HCT116 (cell line): ENCODE results near the gene TDRD15. TPM values are rescaled to one million over a fixed set of nuclear protein-coding genes. Genes with fewer than 3 reads are reported as not detected.
"Not testable (repeated sequence)": the region's sequence is repeated elsewhere in the genome, so short reads cannot be mapped to it uniquely, and the experiment has no call there.

Source experiments
- ATAC-seq: fragments of 200-7000 bp; cut with Tn5 transposase; 2 replicates; pipeline ENCODE4 v1.9.1; 2020; ENCODE audit warnings: mild to moderate bottlenecking, moderate library complexity
- BruUV-seq: library from RNA; stranded (reverse); fragments of 400-500 nt; replicated peaks from 2 replicates; lab custom pipeline; 2021; lab: Mats Ljungman, UMichigan
- CTCF ChIA-PET: fragments of 300-600 bp; sonication (Branson Sonifier 250); formaldehyde crosslinking; loops from one replicate; lab custom pipeline; 2021; ENCODE audit warnings: antibody characterized with exemption; lab: Charles Lee
- POLR2A ChIA-PET: fragments of 300-600, 350-600 bp; sonication (Branson Sonifier 250); formaldehyde crosslinking; loops from one replicate; lab custom pipeline; 2021; ENCODE audit warnings: antibody characterized with exemption; lab: Charles Lee
- RAD21 ChIA-PET, 2 experiments: fragments of 300-600 bp; sonication (Branson Sonifier 250); formaldehyde crosslinking; loops; one replicate each; lab custom pipeline; 2023; ENCODE audit warnings: low total read pairs in 2 of 2; ENCODE audit not compliant: uncharacterized antibody in 2 of 2, unreplicated experiment in 2 of 2, low non-redundant PET in 1 of 2; lab: Charles Lee
- DNase-seq: peaks from one replicate; pipeline ENCODE4 v3.0.0-alpha.2; 2010; ENCODE audit warnings: low read depth, low spot score
- H2AFZ ChIP-seq: fragments of 200-600 bp; shearing (Covaris generic), sonication (generic); 2 replicates; pipeline ENCODE4 v1.6.1; 2017; ENCODE audit warnings: low read depth, mixed run types, mixed read lengths, antibody characterized with exemption, low read length; ENCODE audit not compliant: poor library complexity, severe bottlenecking
- H3K27ac ChIP-seq: 2 replicates; pipeline ENCODE4 v1.5.1; 2012; ENCODE audit warnings: low read depth, low read length
- H3K27me3 ChIP-seq: fragments of 200-600 bp; sonication (generic); 2 replicates; pipeline ENCODE4 v1.6.1; 2016; ENCODE audit warnings: mixed run types, low read length, mixed read lengths; ENCODE audit not compliant: insufficient read depth
- H3K36me3 ChIP-seq, 2 experiments: fragments of 200-500 bp in 1 of 2; fragments of 200-600 bp in 1 of 2; sonication (Bioruptor generic) in 1 of 2; sonication (generic) in 1 of 2; 2 replicates each; pipeline versions ENCODE4 v1.5.1 to v1.6.1; 2014 to 2016; ENCODE audit warnings: low read length in 2 of 2, inconsistent platforms in 1 of 2, mixed read lengths in 1 of 2, mixed run types in 1 of 2; ENCODE audit not compliant: insufficient read depth in 2 of 2, control insufficient read depth in 1 of 2
- H3K4me1 ChIP-seq, 2 experiments: fragments of 200-600 bp in 1 of 2; sonication (generic) in 1 of 2; 2 replicates each; pipeline versions ENCODE4 v1.5.1 to v1.6.1; 2012 to 2017; ENCODE audit warnings: low read length in 2 of 2, inconsistent platforms in 1 of 2, mild to moderate bottlenecking in 1 of 2, mixed read lengths in 1 of 2, mixed run types in 1 of 2, moderate library complexity in 1 of 2; ENCODE audit not compliant: insufficient read depth in 2 of 2, control insufficient read depth in 1 of 2
- H3K4me2 ChIP-seq: fragments of 200-600 bp; sonication (generic); 2 replicates; pipeline ENCODE4 v1.6.1; 2017; ENCODE audit warnings: mixed run types, low read length, mixed read lengths
- H3K4me3 ChIP-seq, 2 experiments: fragments of 200-600 bp in 1 of 2; sonication (generic) in 1 of 2; replicated peaks in 1 of 2; 2 replicates each; pipeline ENCODE4 v1.5.1; 2011 to 2016; ENCODE audit warnings: low read length in 2 of 2, control low read depth in 1 of 2, low read depth in 1 of 2, mild to moderate bottlenecking in 1 of 2, mixed read lengths in 1 of 2, mixed run types in 1 of 2
- H3K79me2 ChIP-seq: fragments of 200-600 bp; sonication (generic); 2 replicates; pipeline ENCODE4 v1.6.1; 2017; ENCODE audit warnings: mild to moderate bottlenecking, mixed run types, low read length, moderate library complexity, mixed read lengths; ENCODE audit not compliant: insufficient read depth
- H3K9ac ChIP-seq: fragments of 200-600 bp; sonication (generic); 2 replicates; pipeline ENCODE4 v1.6.1; 2016; ENCODE audit warnings: low read length, mixed read lengths
- H3K9me2 ChIP-seq: fragments of 200-600 bp; sonication (generic), shearing (Covaris generic); 2 replicates; pipeline ENCODE4 v1.6.1; 2017; ENCODE audit warnings: mixed run types, mild to moderate bottlenecking, moderate library complexity; ENCODE audit not compliant: insufficient read depth
- H3K9me3 ChIP-seq, 2 experiments: fragments of 200-500 bp in 1 of 2; fragments of 200-600 bp in 1 of 2; sonication (Bioruptor generic) in 1 of 2; sonication (generic) in 1 of 2; 2 replicates each; pipeline ENCODE4 v1.6.1; 2014 to 2017; ENCODE audit warnings: low read length in 2 of 2, mixed read lengths in 2 of 2, inconsistent platforms in 1 of 2, low read depth in 1 of 2, mild to moderate bottlenecking in 1 of 2, mixed run types in 1 of 2, moderate library complexity in 1 of 2; ENCODE audit not compliant: control insufficient read depth in 1 of 2, insufficient read depth in 1 of 2
- H4K20me1 ChIP-seq: fragments of 200-600 bp; sonication (generic), shearing (Covaris generic); 2 replicates; pipeline ENCODE4 v1.6.1; 2017; ENCODE audit warnings: mixed run types, mild to moderate bottlenecking, moderate library complexity; ENCODE audit not compliant: insufficient read depth
- ATF3 ChIP-seq: IDR thresholded peaks from 2 replicates; pipeline ENCODE4 v1.6.1; 2012
- CEBPB ChIP-seq: IDR thresholded peaks from 2 replicates; pipeline ENCODE4 v1.6.1; 2012; ENCODE audit warnings: low read depth
- EGR1 ChIP-seq: IDR thresholded peaks from 2 replicates; pipeline ENCODE4 v1.6.1; 2012; ENCODE audit warnings: low read depth
- ELF1 ChIP-seq: IDR thresholded peaks from 2 replicates; pipeline ENCODE4 v1.6.1; 2012; ENCODE audit warnings: low read depth, borderline replicate concordance
- EZH2phosphoT487 ChIP-seq: fragments of 200-600 bp; IDR thresholded peaks from 2 replicates; pipeline ENCODE4 v1.6.1; 2018; ENCODE audit warnings: antibody characterized with exemption, borderline replicate concordance
- FOSL1 ChIP-seq: IDR thresholded peaks from 2 replicates; pipeline ENCODE4 v1.6.1; 2012; ENCODE audit warnings: low read depth
- POLR2AphosphoS5 ChIP-seq: IDR thresholded peaks from 2 replicates; pipeline ENCODE4 v1.6.1; 2011; ENCODE audit warnings: mild to moderate bottlenecking, low read depth, low read length, moderate library complexity
- RAD21 ChIP-seq: IDR thresholded peaks from 2 replicates; pipeline ENCODE4 v1.6.1; 2012; ENCODE audit warnings: low read depth, mild to moderate bottlenecking
- SIN3A ChIP-seq: IDR thresholded peaks from 2 replicates; pipeline ENCODE4 v1.6.1; 2012; ENCODE audit warnings: low read depth
- SP1 ChIP-seq: IDR thresholded peaks from 2 replicates; pipeline ENCODE4 v1.6.1; 2012; ENCODE audit warnings: low read depth
- SRF ChIP-seq: IDR thresholded peaks from 2 replicates; pipeline ENCODE4 v1.6.1; 2012; ENCODE audit warnings: low read depth
- YY1 ChIP-seq: IDR thresholded peaks from 2 replicates; pipeline ENCODE4 v1.6.1; 2011; ENCODE audit warnings: low read length, low read depth, moderate library complexity, mild to moderate bottlenecking; ENCODE audit not compliant: insufficient replicate concordance; ENCODE audit errors: extremely low read depth
- ZFX ChIP-seq: fragments of 450-650 bp; IDR thresholded peaks from 2 replicates; pipeline ENCODE4 v1.6.1; 2017
- ZNF274 ChIP-seq: fragments of 200-500 bp; sonication (Bioruptor generic); IDR thresholded peaks from 2 replicates; pipeline ENCODE4 v1.6.1; 2014; ENCODE audit warnings: mild to moderate bottlenecking, low read depth, low read length, inconsistent platforms
- intact Hi-C: fragments of 100-400 bp; cut with micrococcal nuclease; formaldehyde crosslinking; loops from 2 replicates; pipeline ENCODE4 v1.10.0; 2022
- total RNA-seq: library from RNA; stranded (reverse); gene quantifications from one replicate; pipeline ENCODE4 v1.2.1, GENCODE V29; 2021; ENCODE audit not compliant: unreplicated experiment
- TF ChIP-seq, protein P1 (sequence below), 3 experiments: fragments of 200-600 bp in 1 of 3; sonication (generic) in 1 of 3; IDR thresholded peaks in 2 of 3; conservative IDR thresholded peaks in 1 of 3; 2 replicates each; pipeline ENCODE4 v1.5.1; 2012 to 2017; ENCODE audit warnings: low read depth in 2 of 3, low read length in 2 of 3, antibody characterized with exemption in 1 of 3, borderline replicate concordance in 1 of 3, control low read depth in 1 of 3, mild to moderate bottlenecking in 1 of 3, mixed read lengths in 1 of 3, mixed run types in 1 of 3, moderate library complexity in 1 of 3; ENCODE audit not compliant: insufficient read depth in 1 of 3
- TF ChIP-seq, protein P2 (sequence below): IDR thresholded peaks from 2 replicates; pipeline ENCODE4 v1.6.1; 2011; ENCODE audit warnings: mild to moderate bottlenecking, low read length, moderate library complexity; ENCODE audit not compliant: insufficient replicate concordance; ENCODE audit errors: extremely low read depth

Gene TDRD15
- total RNA-seq, 1 experiment from 2014 or later: not detected

DNA sequence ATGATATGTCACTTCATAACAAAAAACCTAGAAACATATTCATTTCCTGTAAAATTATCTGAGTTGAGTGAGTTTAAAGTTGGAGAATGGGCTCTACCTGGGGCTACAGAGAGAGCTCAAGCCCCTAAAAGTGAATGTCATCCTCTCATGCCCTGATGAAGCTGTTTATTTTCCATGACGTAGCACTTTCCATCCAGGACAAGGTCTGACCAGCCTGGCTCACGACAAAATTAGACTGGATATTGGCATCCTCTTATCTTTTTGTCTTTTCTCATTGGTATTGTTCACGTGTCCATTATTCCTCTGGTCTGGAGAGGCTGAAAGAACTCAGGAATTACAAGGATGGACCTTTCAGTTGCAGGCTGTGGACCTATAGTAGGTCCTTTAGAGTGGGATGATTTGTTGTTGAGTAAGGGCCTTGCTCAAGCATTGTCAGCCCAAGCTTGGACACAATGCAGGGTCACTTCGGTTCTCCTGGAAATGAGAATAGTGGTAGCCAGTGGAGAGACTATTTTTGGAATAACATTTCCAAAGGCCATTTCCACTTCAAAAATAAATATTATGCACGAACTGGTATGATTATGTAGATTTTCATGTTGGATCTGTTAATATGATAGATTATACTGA lies 24.4 kb upstream of the TDRD15 start:
- H3K9me3 ChIP-seq: no peaks in the 10 kb centered on the region
- CTCF ChIA-PET: no interaction called here
- intact Hi-C loops: no loop called here

GRCh38 chr2:21101514-21102155 lies 22.1 kb upstream of the TDRD15 start:
- H3K79me2 ChIP-seq, intact Hi-C loops, DNase-seq, H3K9me3 ChIP-seq, H3K9ac ChIP-seq, BruUV-seq, H3K4me2 ChIP-seq, POLR2A ChIA-PET, H3K4me3 ChIP-seq, H2AFZ ChIP-seq, H3K36me3 ChIP-seq, CTCF ChIA-PET, RAD21 ChIA-PET, H4K20me1 ChIP-seq, H3K27ac ChIP-seq, H3K9me2 ChIP-seq, ATAC-seq, H3K4me1 ChIP-seq: not testable (repeated sequence)
- peaks cover 15% of the 10 kb centered on the region; the same call in 1 of the 2 replicates for H3K27me3 ChIP-seq

More for the DNA sequence above, 24.4 kb upstream of the TDRD15 start:
- TF ChIP-seq ZNF274 (no peak), CEBPB (no peak), RAD21 (no peak), ELF1 (no peak), ATF3 (no peak), ZFX (no peak), EGR1 (no peak), SIN3A (no peak), YY1 (no peak), SRF (no peak), POLR2AphosphoS5 (no peak), SP1 (no peak), EZH2phosphoT487 (no peak), FOSL1 (no peak)
- TF ChIP-seq, protein P1, sequence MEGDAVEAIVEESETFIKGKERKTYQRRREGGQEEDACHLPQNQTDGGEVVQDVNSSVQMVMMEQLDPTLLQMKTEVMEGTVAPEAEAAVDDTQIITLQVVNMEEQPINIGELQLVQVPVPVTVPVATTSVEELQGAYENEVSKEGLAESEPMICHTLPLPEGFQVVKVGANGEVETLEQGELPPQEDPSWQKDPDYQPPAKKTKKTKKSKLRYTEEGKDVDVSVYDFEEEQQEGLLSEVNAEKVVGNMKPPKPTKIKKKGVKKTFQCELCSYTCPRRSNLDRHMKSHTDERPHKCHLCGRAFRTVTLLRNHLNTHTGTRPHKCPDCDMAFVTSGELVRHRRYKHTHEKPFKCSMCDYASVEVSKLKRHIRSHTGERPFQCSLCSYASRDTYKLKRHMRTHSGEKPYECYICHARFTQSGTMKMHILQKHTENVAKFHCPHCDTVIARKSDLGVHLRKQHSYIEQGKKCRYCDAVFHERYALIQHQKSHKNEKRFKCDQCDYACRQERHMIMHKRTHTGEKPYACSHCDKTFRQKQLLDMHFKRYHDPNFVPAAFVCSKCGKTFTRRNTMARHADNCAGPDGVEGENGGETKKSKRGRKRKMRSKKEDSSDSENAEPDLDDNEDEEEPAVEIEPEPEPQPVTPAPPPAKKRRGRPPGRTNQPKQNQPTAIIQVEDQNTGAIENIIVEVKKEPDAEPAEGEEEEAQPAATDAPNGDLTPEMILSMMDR (IDR thresholded peaks at IDR 0.05 in 2 of 3, conservative IDR thresholded peaks at IDR 0.05 in 1 of 3; ENCODE audit: borderline replicate concordance in 1 of 3, insufficient read depth in 1 of 3, low read depth in 2 of 3, low read length in 2 of 3): no peak
- TF ChIP-seq, protein P2, sequence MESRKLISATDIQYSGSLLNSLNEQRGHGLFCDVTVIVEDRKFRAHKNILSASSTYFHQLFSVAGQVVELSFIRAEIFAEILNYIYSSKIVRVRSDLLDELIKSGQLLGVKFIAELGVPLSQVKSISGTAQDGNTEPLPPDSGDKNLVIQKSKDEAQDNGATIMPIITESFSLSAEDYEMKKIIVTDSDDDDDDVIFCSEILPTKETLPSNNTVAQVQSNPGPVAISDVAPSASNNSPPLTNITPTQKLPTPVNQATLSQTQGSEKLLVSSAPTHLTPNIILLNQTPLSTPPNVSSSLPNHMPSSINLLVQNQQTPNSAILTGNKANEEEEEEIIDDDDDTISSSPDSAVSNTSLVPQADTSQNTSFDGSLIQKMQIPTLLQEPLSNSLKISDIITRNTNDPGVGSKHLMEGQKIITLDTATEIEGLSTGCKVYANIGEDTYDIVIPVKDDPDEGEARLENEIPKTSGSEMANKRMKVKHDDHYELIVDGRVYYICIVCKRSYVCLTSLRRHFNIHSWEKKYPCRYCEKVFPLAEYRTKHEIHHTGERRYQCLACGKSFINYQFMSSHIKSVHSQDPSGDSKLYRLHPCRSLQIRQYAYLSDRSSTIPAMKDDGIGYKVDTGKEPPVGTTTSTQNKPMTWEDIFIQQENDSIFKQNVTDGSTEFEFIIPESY: no peak
- RAD21 ChIA-PET: no interaction called here
- Histone ChIP-seq H3K36me3 (no peaks in the 10 kb centered on the region), H2AFZ (no peak overlapping the region), H3K9ac (no peak overlapping the region), H3K79me2 (no peaks in the 10 kb centered on the region), H3K27me3 (peaks cover 10% of the 10 kb centered on the region; the same call in 1 of the 2 replicates), H3K9me2 (no peaks in the 10 kb centered on the region), H3K4me3 (no peak overlapping the region), H3K27ac (no peak overlapping the region), H4K20me1 (no peaks in the 10 kb centered on the region), H3K4me1 (no peaks in the 10 kb centered on the region), H3K4me2 (no peak overlapping the region)
- POLR2A ChIA-PET: no interaction called here
- ATAC-seq: no peak
- DNase-seq: no peak
- no TSS peak for BruUV-seq
